Retina (tissue), 1 donor: Measurements from ENCODE around the gene MBOAT2.
A peak's percentile ranks its signal among the peaks of the same experiment; 100 is the strongest.
"Not testable (repeated sequence)": the region's sequence is repeated elsewhere in the genome, so short reads cannot be mapped to it uniquely, and the experiment has no call there.

Experiments used
- DNase-seq: peaks from one replicate; pipeline ENCODE4 v3.0.0-alpha.2; 2016

MBOAT2 gene

GRCh38 chr2:9003616-9004337 is at the start of gene MBOAT2:
Gene MBOAT2, minus strand, starts transcription at chr2:9003684. Its CDS starts 70 bp downstream, at chr2:9003614.
- DNase-seq = peak; percentile 93

- no peak for DNase-seq
These were observed 49.5 kb upstream of the MBOAT2 start for GRCh38 chr2:9052821-9053533.

GRCh38 chr2:9051451-9051850 is 48.0 kb upstream of the MBOAT2 start:
- DNase-seq = not testable (repeated sequence)

- no peak for DNase-seq
These were observed 46.8 kb upstream of the MBOAT2 start for GRCh38 chr2:9050122-9050809.

GRCh38 chr2:9045595-9045994 is 42.1 kb upstream of the MBOAT2 start:
- no peak for DNase-seq

- not testable (repeated sequence) for DNase-seq
These were observed 40.0 kb upstream of the MBOAT2 start for GRCh38 chr2:9043491-9043890.

GRCh38 chr2:9037166-9037565 is 33.7 kb upstream of the MBOAT2 start:
- DNase-seq = no peak

GRCh38 chr2:9033385-9034168 is 30.1 kb upstream of the MBOAT2 start:
- no peak for DNase-seq

- no peak for DNase-seq
These were observed 29.2 kb upstream of the MBOAT2 start for GRCh38 chr2:9032536-9033255.

GRCh38 chr2:9032121-9032520 is 28.6 kb upstream of the MBOAT2 start:
- no peak for DNase-seq

GRCh38 chr2:9031246-9031645 is 27.8 kb upstream of the MBOAT2 start:
- no peak for DNase-seq

- DNase-seq = no peak
These were observed 27.4 kb upstream of the MBOAT2 start for GRCh38 chr2:9030841-9031240.

- no peak for DNase-seq
These were observed 26.7 kb upstream of the MBOAT2 start for GRCh38 chr2:9030190-9030589.

GRCh38 chr2:9029721-9030120 is 26.2 kb upstream of the MBOAT2 start:
- no peak for DNase-seq

GRCh38 chr2:9027884-9028283 is 24.4 kb upstream of the MBOAT2 start:
- DNase-seq = no peak

- DNase-seq = no peak
These were observed 22.3 kb upstream of the MBOAT2 start for GRCh38 chr2:9025746-9026145.

- DNase-seq = no peak
These were observed 21.1 kb upstream of the MBOAT2 start for GRCh38 chr2:9024575-9024974.

- DNase-seq = no peak
These were observed 18.2 kb upstream of the MBOAT2 start for GRCh38 chr2:9021563-9022211.

- DNase-seq = no peak
These were observed 16.8 kb upstream of the MBOAT2 start for GRCh38 chr2:9020267-9020666.

- DNase-seq = no peak
These were observed 15.1 kb upstream of the MBOAT2 start for GRCh38 chr2:9018534-9018933.

- no peak for DNase-seq
These were observed 14.6 kb upstream of the MBOAT2 start for GRCh38 chr2:9018109-9018508.

GRCh38 chr2:9017411-9017810 is 13.9 kb upstream of the MBOAT2 start:
- no peak for DNase-seq
